ENCODE measurements around the gene STAT2. TPM values are rescaled to one million over a fixed set of nuclear protein-coding genes. Genes with fewer than 3 reads are reported as not detected.
A peak's percentile ranks its signal among the peaks of the same experiment; 100 is the strongest.
"Not testable (repeated sequence)": the region's sequence is repeated elsewhere in the genome, so short reads cannot be mapped to it uniquely, and the experiment has no call there.

STAT2 gene
- total RNA-seq, 1 experiment from 2014 or later, result 93.5 TPM

GRCh38 chr12:56330936-56331490 lies 28.9 kb downstream of the STAT2 start:
- no peak overlapping the region for H3K9ac ChIP-seq (ENCODE audit: low read length)
- no peaks in the 10 kb centered on the region; the same call in 1 of the 2 replicates for H3K36me3 ChIP-seq (ENCODE audit: insufficient read depth, low read length)
- H2AFZ ChIP-seq (ENCODE audit: low read length), result no peak overlapping the region
- no peak overlapping the region for H3K4me2 ChIP-seq (ENCODE audit: low read depth, low read length, poor library complexity, severe bottlenecking)
- H3K27ac ChIP-seq (ENCODE audit: low read length), result no peak overlapping the region
- H3K9me2 ChIP-seq (replicated peaks; ENCODE audit: insufficient read depth, low read length), result no peaks in the 10 kb centered on the region
- DNase-seq, result no peak
- peaks cover 17% of the 10 kb centered on the region for H3K4me1 ChIP-seq (ENCODE audit: low read length)
- H4K20me1 ChIP-seq (ENCODE audit: insufficient read depth, low read depth, low read length), result no peaks in the 10 kb centered on the region
- no peaks in the 10 kb centered on the region for H3K9me3 ChIP-seq (ENCODE audit: low read length)
- H3K27me3 ChIP-seq (ENCODE audit: low read length), result no peaks in the 10 kb centered on the region
- H3K4me3 ChIP-seq (ENCODE audit: low read length), result no peak overlapping the region
- H3K79me2 ChIP-seq (ENCODE audit: low read length), result peaks cover 22% of the 10 kb centered on the region

GRCh38 chr12:56326533-56326932 lies 33.4 kb downstream of the STAT2 start:
- DNase-seq, result no peak
- H3K27me3 ChIP-seq (ENCODE audit: low read length), result no peaks in the 10 kb centered on the region

GRCh38 chr12:56326126-56326525 lies 33.8 kb downstream of the STAT2 start:
- Histone ChIP-seq H4K20me1 (ENCODE audit: insufficient read depth, low read depth, low read length) (no peaks in the 10 kb centered on the region), H3K36me3 (ENCODE audit: insufficient read depth, low read length) (peaks cover 18% of the 10 kb centered on the region), H3K4me1 (ENCODE audit: low read length) (no peaks in the 10 kb centered on the region), H2AFZ (ENCODE audit: low read length) (no peak overlapping the region), H3K4me3 (ENCODE audit: low read length) (no peak overlapping the region), H3K27ac (ENCODE audit: low read length) (no peak overlapping the region), H3K9me3 (ENCODE audit: low read length) (no peaks in the 10 kb centered on the region), H3K4me2 (ENCODE audit: low read depth, low read length, poor library complexity, severe bottlenecking) (no peak overlapping the region), H3K79me2 (ENCODE audit: low read length) (0 out of 2 replicates have a peak, but pooled peaks cover 2% of the 10 kb centered on the region), H3K27me3 (ENCODE audit: low read length) (no peaks in the 10 kb centered on the region), H3K9me2 (replicated peaks; ENCODE audit: insufficient read depth, low read length) (no peaks in the 10 kb centered on the region), H3K9ac (ENCODE audit: low read length) (no peak overlapping the region)
- DNase-seq, result no peak

More at GRCh38 chr12:56326533-56326932, 33.4 kb downstream of the STAT2 start:
- no peak overlapping the region for H2AFZ ChIP-seq (ENCODE audit: low read length)
- H3K4me1 ChIP-seq (ENCODE audit: low read length), result no peaks in the 10 kb centered on the region
- H3K4me3 ChIP-seq (ENCODE audit: low read length), result no peak overlapping the region
- no peak overlapping the region for H3K27ac ChIP-seq (ENCODE audit: low read length)
- H3K9me2 ChIP-seq (replicated peaks; ENCODE audit: insufficient read depth, low read length), result no peaks in the 10 kb centered on the region
- H3K36me3 ChIP-seq (ENCODE audit: insufficient read depth, low read length), result peaks cover 18% of the 10 kb centered on the region
- no peaks in the 10 kb centered on the region for H3K9me3 ChIP-seq (ENCODE audit: low read length)
- no peak overlapping the region for H3K4me2 ChIP-seq (ENCODE audit: low read depth, low read length, poor library complexity, severe bottlenecking)
- no peak overlapping the region for H3K9ac ChIP-seq (ENCODE audit: low read length)
- H3K79me2 ChIP-seq (ENCODE audit: low read length), result 0 out of 2 replicates have a peak, but pooled peaks cover 3% of the 10 kb centered on the region
- H4K20me1 ChIP-seq (ENCODE audit: insufficient read depth, low read depth, low read length), result no peaks in the 10 kb centered on the region

GRCh38 chr12:56324206-56324605 lies 35.7 kb downstream of the STAT2 start:
- no peaks in the 10 kb centered on the region for H3K79me2 ChIP-seq (ENCODE audit: low read length)
- no peaks in the 10 kb centered on the region for H3K9me3 ChIP-seq (ENCODE audit: low read length)
- no peaks in the 10 kb centered on the region for H3K9me2 ChIP-seq (replicated peaks; ENCODE audit: insufficient read depth, low read length)
- peaks cover 24% of the 10 kb centered on the region for H3K36me3 ChIP-seq (ENCODE audit: insufficient read depth, low read length)
- no peak overlapping the region for H2AFZ ChIP-seq (ENCODE audit: low read length)
- DNase-seq, result no peak
- H3K9ac ChIP-seq (ENCODE audit: low read length), result no peak overlapping the region
- no peak overlapping the region for H3K4me2 ChIP-seq (ENCODE audit: low read depth, low read length, poor library complexity, severe bottlenecking)
- no peaks in the 10 kb centered on the region for H3K4me1 ChIP-seq (ENCODE audit: low read length)
- no peaks in the 10 kb centered on the region for H3K27me3 ChIP-seq (ENCODE audit: low read length)
- no peak overlapping the region for H3K4me3 ChIP-seq (ENCODE audit: low read length)
- H4K20me1 ChIP-seq (ENCODE audit: insufficient read depth, low read depth, low read length), result no peaks in the 10 kb centered on the region
- H3K27ac ChIP-seq (ENCODE audit: low read length), result no peak overlapping the region

GRCh38 chr12:56321610-56322009 lies 38.3 kb downstream of the STAT2 start:
- not testable (repeated sequence) for H2AFZ ChIP-seq (ENCODE audit: low read length); H3K79me2 ChIP-seq (ENCODE audit: low read length); H3K9ac ChIP-seq (ENCODE audit: low read length); DNase-seq; H3K27ac ChIP-seq (ENCODE audit: low read length); H3K4me3 ChIP-seq (ENCODE audit: low read length); H3K4me1 ChIP-seq (ENCODE audit: low read length); H3K4me2 ChIP-seq (ENCODE audit: low read depth, low read length, poor library complexity, severe bottlenecking); H3K27me3 ChIP-seq (ENCODE audit: low read length); H3K9me2 ChIP-seq (replicated peaks; ENCODE audit: insufficient read depth, low read length); H3K9me3 ChIP-seq (ENCODE audit: low read length); H4K20me1 ChIP-seq (ENCODE audit: insufficient read depth, low read depth, low read length)
- peaks cover 24% of the 10 kb centered on the region for H3K36me3 ChIP-seq (ENCODE audit: insufficient read depth, low read length)

- Histone ChIP-seq H3K36me3 (ENCODE audit: insufficient read depth, low read length) (peaks cover 24% of the 10 kb centered on the region), H3K27ac (ENCODE audit: low read length) (no peak overlapping the region), H3K9ac (ENCODE audit: low read length) (no peak overlapping the region), H3K9me2 (replicated peaks; ENCODE audit: insufficient read depth, low read length) (no peaks in the 10 kb centered on the region), H3K79me2 (ENCODE audit: low read length) (no peaks in the 10 kb centered on the region), H3K4me1 (ENCODE audit: low read length) (peaks cover 11% of the 10 kb centered on the region), H2AFZ (ENCODE audit: low read length) (no peak overlapping the region), H3K27me3 (ENCODE audit: low read length) (no peaks in the 10 kb centered on the region), H3K9me3 (ENCODE audit: low read length) (no peaks in the 10 kb centered on the region), H3K4me2 (ENCODE audit: low read depth, low read length, poor library complexity, severe bottlenecking) (no peak overlapping the region), H4K20me1 (ENCODE audit: insufficient read depth, low read depth, low read length) (no peaks in the 10 kb centered on the region), H3K4me3 (ENCODE audit: low read length) (no peak overlapping the region)
- DNase-seq, result no peak
Observed at GRCh38 chr12:56321027-56321426, 38.9 kb downstream of the STAT2 start.

GRCh38 chr12:56317675-56318074 lies 42.2 kb downstream of the STAT2 start:
- H3K4me3 ChIP-seq (ENCODE audit: low read length), result no peak overlapping the region
- no peak overlapping the region for H2AFZ ChIP-seq (ENCODE audit: low read length)
- no peak overlapping the region for H3K27ac ChIP-seq (ENCODE audit: low read length)
- no peak for DNase-seq
- no peaks in the 10 kb centered on the region for H4K20me1 ChIP-seq (ENCODE audit: insufficient read depth, low read depth, low read length)
- no peaks in the 10 kb centered on the region for H3K9me3 ChIP-seq (ENCODE audit: low read length)
- H3K36me3 ChIP-seq (ENCODE audit: insufficient read depth, low read length), result peaks cover 20% of the 10 kb centered on the region; the same call in 1 of the 2 replicates
- peaks cover 18% of the 10 kb centered on the region for H3K79me2 ChIP-seq (ENCODE audit: low read length)
- H3K4me1 ChIP-seq (ENCODE audit: low read length), result peaks cover 21% of the 10 kb centered on the region
- H3K4me2 ChIP-seq (ENCODE audit: low read depth, low read length, poor library complexity, severe bottlenecking), result no peak overlapping the region
- no peak overlapping the region for H3K9ac ChIP-seq (ENCODE audit: low read length)
- no peaks in the 10 kb centered on the region for H3K9me2 ChIP-seq (replicated peaks; ENCODE audit: insufficient read depth, low read length)
- H3K27me3 ChIP-seq (ENCODE audit: low read length), result no peaks in the 10 kb centered on the region

- peak within 1 kb of the TSS; percentile 99 for H3K4me3 ChIP-seq (ENCODE audit: low read length)
Observed at GRCh38 chr12:56315622-56316473, 44.1 kb downstream of the STAT2 start, which contains the start of gene CNPY2. Gene CNPY2, minus strand, starts transcription at chr12:56315988. Its CDS starts 771 bp downstream, at chr12:56315217.

More at GRCh38 chr12:56315622-56316473, 44.1 kb downstream of the STAT2 start, which contains the start of gene CNPY2:
- Histone ChIP-seq H3K9ac (ENCODE audit: low read length) (peak within 1 kb of the TSS; percentile 100), H3K36me3 (ENCODE audit: insufficient read depth, low read length) (peaks cover 15% of the 10 kb centered on the region; the same call in 1 of the 2 replicates), H2AFZ (ENCODE audit: low read length) (peak within 1 kb of the TSS; percentile 89; the same call in 1 of the 2 replicates), H3K9me2 (replicated peaks; ENCODE audit: insufficient read depth, low read length) (no peaks in the 10 kb centered on the region), H3K27ac (ENCODE audit: low read length) (peak within 1 kb of the TSS; percentile 69), H3K9me3 (ENCODE audit: low read length) (no peaks in the 10 kb centered on the region), H4K20me1 (ENCODE audit: insufficient read depth, low read depth, low read length) (no peaks in the 10 kb centered on the region), H3K27me3 (ENCODE audit: low read length) (no peaks in the 10 kb centered on the region), H3K4me1 (ENCODE audit: low read length) (peaks cover 21% of the 10 kb centered on the region), H3K4me2 (ENCODE audit: low read depth, low read length, poor library complexity, severe bottlenecking) (peak within 1 kb of the TSS; percentile 98), H3K79me2 (ENCODE audit: low read length) (peaks cover 18% of the 10 kb centered on the region)
- peak; percentile 99 for DNase-seq
